Liver (tissue), 9 donors: ENCODE measurements around the gene MIPEP. TPM values are rescaled to one million over a fixed set of nuclear protein-coding genes. Genes with fewer than 3 reads are reported as not detected.

ENCODE experiments used
- DNase-seq: peaks from one replicate; pipeline ENCODE4 v3.0.0-alpha.2; 2017; ENCODE audit warnings: low spot score
- H3K27ac ChIP-seq, 2 donors: one replicate each; pipeline ENCODE4 v1.7.0; 2013; ENCODE audit warnings: inconsistent platforms in 2 of 2, low read length in 2 of 2, control low read depth in 1 of 2, low read depth in 1 of 2, mild to moderate bottlenecking in 1 of 2
- H3K27me3 ChIP-seq, 4 donors: one replicate each; pipeline versions ENCODE4 v1.6.1 to v1.7.0; 2013; ENCODE audit warnings: low read length in 3 of 4, inconsistent platforms in 1 of 4, mild to moderate bottlenecking in 1 of 4, moderate library complexity in 1 of 4; ENCODE audit not compliant: control insufficient read depth in 4 of 4, insufficient read depth in 4 of 4
- H3K36me3 ChIP-seq, 4 donors: one replicate each; pipeline versions ENCODE4 v1.6.1 to v1.7.0; 2013; ENCODE audit warnings: low read length in 3 of 4, mild to moderate bottlenecking in 3 of 4, low read depth in 1 of 4, moderate library complexity in 1 of 4; ENCODE audit not compliant: control insufficient read depth in 4 of 4, insufficient read depth in 3 of 4
- H3K4me1 ChIP-seq, 4 donors: one replicate each; pipeline versions ENCODE4 v1.6.1 to v1.7.0; 2013; ENCODE audit warnings: low read length in 3 of 4, mild to moderate bottlenecking in 3 of 4, moderate library complexity in 1 of 4; ENCODE audit not compliant: control insufficient read depth in 4 of 4, insufficient read depth in 4 of 4
- H3K4me3 ChIP-seq, 3 donors: one replicate each; pipeline versions ENCODE4 v1.6.1 to v1.7.0; 2013; ENCODE audit warnings: low read length in 3 of 3, control low read depth in 1 of 3, low read depth in 1 of 3, mild to moderate bottlenecking in 1 of 3
- H3K9ac ChIP-seq, 2 donors: one replicate each; pipeline ENCODE4 v1.7.0; 2013; ENCODE audit warnings: low read length in 2 of 2, mild to moderate bottlenecking in 2 of 2, moderate library complexity in 2 of 2, control low read depth in 1 of 2, low read depth in 1 of 2
- H3K9me3 ChIP-seq, 4 donors: one replicate each; pipeline versions ENCODE4 v1.6.1 to v1.7.0; 2013; ENCODE audit warnings: low read length in 3 of 4; ENCODE audit not compliant: control insufficient read depth in 4 of 4
- EGR1 ChIP-seq, 2 donors: IDR thresholded peaks; 2 replicates each; pipeline ENCODE4 v1.6.1; 2016 to 2018; ENCODE audit warnings: antibody characterized with exemption in 2 of 2, low read depth in 2 of 2
- FOXA1 ChIP-seq: IDR thresholded peaks from 2 replicates; pipeline ENCODE4 v1.6.1; 2016; ENCODE audit warnings: antibody characterized with exemption
- FOXA2 ChIP-seq: IDR thresholded peaks from 2 replicates; pipeline ENCODE4 v1.6.1; 2016; ENCODE audit warnings: antibody characterized with exemption
- GABPA ChIP-seq, 2 donors: IDR thresholded peaks in 1 of 2; conservative IDR thresholded peaks in 1 of 2; 2 replicates each; pipeline ENCODE4 v1.6.1; 2016; ENCODE audit warnings: antibody characterized with exemption in 2 of 2, mild to moderate bottlenecking in 1 of 2, moderate library complexity in 1 of 2
- HNF4A ChIP-seq, 2 donors: conservative IDR thresholded peaks; 2 replicates each; pipeline ENCODE4 v1.6.1; 2016; ENCODE audit warnings: antibody characterized with exemption in 2 of 2, mild to moderate bottlenecking in 2 of 2
- NR2F2 ChIP-seq: IDR thresholded peaks from 2 replicates; pipeline ENCODE4 v1.6.1; 2016; ENCODE audit warnings: antibody characterized with exemption
- RAD21 ChIP-seq, 2 donors: IDR thresholded peaks; 2 replicates each; pipeline ENCODE4 v1.6.1; 2016; ENCODE audit warnings: antibody characterized with exemption in 2 of 2, mild to moderate bottlenecking in 2 of 2
- RXRA ChIP-seq, 2 donors: IDR thresholded peaks; 2 replicates each; pipeline ENCODE4 v1.6.1; 2017 to 2018; ENCODE audit warnings: antibody characterized with exemption in 2 of 2, mild to moderate bottlenecking in 1 of 2
- SP1 ChIP-seq: IDR thresholded peaks from 2 replicates; pipeline ENCODE4 v1.6.1; 2018; ENCODE audit warnings: antibody characterized with exemption, mild to moderate bottlenecking
- TAF1 ChIP-seq: conservative IDR thresholded peaks from 2 replicates; pipeline ENCODE4 v1.6.1; 2016; ENCODE audit warnings: antibody characterized with exemption, mild to moderate bottlenecking
- YY1 ChIP-seq: IDR thresholded peaks from 2 replicates; pipeline ENCODE4 v1.6.1; 2016; ENCODE audit warnings: antibody characterized with exemption, mild to moderate bottlenecking
- WGBS: extraction: QIAGEN DNeasy Blood & Tissue Kit; methylation state at CpG from one replicate; pipeline ENCODE4 v1.1.7; 2013; 5-methylcytosine and 5-hydroxymethylcytosine counted together
- polyA plus RNA-seq, 2 donors: library from polyadenylated mRNA; stranded (reverse) in 1 of 2; unstranded in 1 of 2; fragments of 200-250 nt in 1 of 2; fragments of >200 nt in 1 of 2; fragmentation: Nextera tagmentation in 1 of 2; extraction: Ambion mirVana in 1 of 2; gene quantifications; one replicate each; pipeline versions ENCODE4 v1.2.1 to v1.2.3, GENCODE V29; 2013 to 2015
- total RNA-seq, 2 donors: library from RNA; depleted of rRNA; stranded (reverse); fragments of >200 nt; gene quantifications; one replicate each; pipeline ENCODE4 v1.2.3, GENCODE V29; 2014
- TF ChIP-seq, protein P1 (sequence below): fragments of 150-350 bp; IDR thresholded peaks from 2 replicates; pipeline ENCODE4 v1.5.1; 2017; ENCODE audit warnings: improper control_type of control experiment, low read depth, low read length; ENCODE audit not compliant: missing input control
- TF ChIP-seq, protein P2 (sequence below): IDR thresholded peaks from 2 replicates; pipeline ENCODE4 v1.6.1; 2016; ENCODE audit warnings: antibody characterized with exemption
- TF ChIP-seq, protein P3 (sequence below): IDR thresholded peaks from 2 replicates; pipeline ENCODE4 v1.6.1; 2016; ENCODE audit warnings: antibody characterized with exemption
- TF ChIP-seq, protein P4 (sequence below): IDR thresholded peaks from 2 replicates; pipeline ENCODE4 v1.6.1; 2016; ENCODE audit warnings: antibody characterized with exemption, mild to moderate bottlenecking
- donor health status: healthy.
- donor health status: healthy.
- donor health status: healthy.
- donor health status: healthy.
- donor health status: healthy.

MIPEP gene
- total and polyA plus RNA-seq, 4 donors, result 7.4 to 11.7 (median 10.2) TPM

DNA sequence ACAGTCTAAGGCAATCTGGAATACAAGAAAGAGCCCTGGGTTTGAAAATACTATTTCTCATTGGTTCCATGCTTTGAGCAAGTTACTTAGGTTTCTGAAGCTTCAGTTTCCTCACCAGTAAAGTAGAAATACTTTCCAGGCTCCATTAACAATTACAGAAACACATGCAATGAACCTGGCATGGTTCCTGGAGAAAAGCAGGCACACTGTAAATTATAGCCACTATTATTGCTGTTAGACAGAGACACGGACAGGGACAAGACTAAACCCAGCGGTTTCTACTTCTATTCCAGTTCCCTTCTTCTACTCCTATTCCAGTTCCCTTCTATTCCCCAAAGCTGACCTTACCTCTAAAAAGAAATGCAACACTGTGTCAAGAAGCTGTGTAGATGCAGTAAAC is 41.2 kb downstream of the MIPEP start:
- TF ChIP-seq EGR1 (IDR thresholded peaks at IDR 0.05; ENCODE audit: low read depth in 2 of 2), result no peak
- no peak for TF ChIP-seq RXRA (IDR thresholded peaks at IDR 0.05)
- TF ChIP-seq, protein P1, sequence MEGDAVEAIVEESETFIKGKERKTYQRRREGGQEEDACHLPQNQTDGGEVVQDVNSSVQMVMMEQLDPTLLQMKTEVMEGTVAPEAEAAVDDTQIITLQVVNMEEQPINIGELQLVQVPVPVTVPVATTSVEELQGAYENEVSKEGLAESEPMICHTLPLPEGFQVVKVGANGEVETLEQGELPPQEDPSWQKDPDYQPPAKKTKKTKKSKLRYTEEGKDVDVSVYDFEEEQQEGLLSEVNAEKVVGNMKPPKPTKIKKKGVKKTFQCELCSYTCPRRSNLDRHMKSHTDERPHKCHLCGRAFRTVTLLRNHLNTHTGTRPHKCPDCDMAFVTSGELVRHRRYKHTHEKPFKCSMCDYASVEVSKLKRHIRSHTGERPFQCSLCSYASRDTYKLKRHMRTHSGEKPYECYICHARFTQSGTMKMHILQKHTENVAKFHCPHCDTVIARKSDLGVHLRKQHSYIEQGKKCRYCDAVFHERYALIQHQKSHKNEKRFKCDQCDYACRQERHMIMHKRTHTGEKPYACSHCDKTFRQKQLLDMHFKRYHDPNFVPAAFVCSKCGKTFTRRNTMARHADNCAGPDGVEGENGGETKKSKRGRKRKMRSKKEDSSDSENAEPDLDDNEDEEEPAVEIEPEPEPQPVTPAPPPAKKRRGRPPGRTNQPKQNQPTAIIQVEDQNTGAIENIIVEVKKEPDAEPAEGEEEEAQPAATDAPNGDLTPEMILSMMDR, result no peak
- TF ChIP-seq FOXA1, result no peak
- TF ChIP-seq, protein P2, sequence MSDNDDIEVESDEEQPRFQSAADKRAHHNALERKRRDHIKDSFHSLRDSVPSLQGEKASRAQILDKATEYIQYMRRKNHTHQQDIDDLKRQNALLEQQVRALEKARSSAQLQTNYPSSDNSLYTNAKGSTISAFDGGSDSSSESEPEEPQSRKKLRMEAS, result no peak
- TF ChIP-seq RAD21 (IDR thresholded peaks at IDR 0.05), result no peak
- no peak for TF ChIP-seq FOXA2
- TF ChIP-seq GABPA (IDR thresholded peaks at IDR 0.05 in 1 of 2, conservative IDR thresholded peaks at IDR 0.05 in 1 of 2), result no peak
- no peak for TF ChIP-seq YY1
- TF ChIP-seq, protein P3, sequence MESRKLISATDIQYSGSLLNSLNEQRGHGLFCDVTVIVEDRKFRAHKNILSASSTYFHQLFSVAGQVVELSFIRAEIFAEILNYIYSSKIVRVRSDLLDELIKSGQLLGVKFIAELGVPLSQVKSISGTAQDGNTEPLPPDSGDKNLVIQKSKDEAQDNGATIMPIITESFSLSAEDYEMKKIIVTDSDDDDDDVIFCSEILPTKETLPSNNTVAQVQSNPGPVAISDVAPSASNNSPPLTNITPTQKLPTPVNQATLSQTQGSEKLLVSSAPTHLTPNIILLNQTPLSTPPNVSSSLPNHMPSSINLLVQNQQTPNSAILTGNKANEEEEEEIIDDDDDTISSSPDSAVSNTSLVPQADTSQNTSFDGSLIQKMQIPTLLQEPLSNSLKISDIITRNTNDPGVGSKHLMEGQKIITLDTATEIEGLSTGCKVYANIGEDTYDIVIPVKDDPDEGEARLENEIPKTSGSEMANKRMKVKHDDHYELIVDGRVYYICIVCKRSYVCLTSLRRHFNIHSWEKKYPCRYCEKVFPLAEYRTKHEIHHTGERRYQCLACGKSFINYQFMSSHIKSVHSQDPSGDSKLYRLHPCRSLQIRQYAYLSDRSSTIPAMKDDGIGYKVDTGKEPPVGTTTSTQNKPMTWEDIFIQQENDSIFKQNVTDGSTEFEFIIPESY, result no peak
- no peak for TF ChIP-seq NR2F2
- TF ChIP-seq HNF4A (conservative IDR thresholded peaks at IDR 0.05), result no peak
- no peak for TF ChIP-seq TAF1
- TF ChIP-seq, protein P4, sequence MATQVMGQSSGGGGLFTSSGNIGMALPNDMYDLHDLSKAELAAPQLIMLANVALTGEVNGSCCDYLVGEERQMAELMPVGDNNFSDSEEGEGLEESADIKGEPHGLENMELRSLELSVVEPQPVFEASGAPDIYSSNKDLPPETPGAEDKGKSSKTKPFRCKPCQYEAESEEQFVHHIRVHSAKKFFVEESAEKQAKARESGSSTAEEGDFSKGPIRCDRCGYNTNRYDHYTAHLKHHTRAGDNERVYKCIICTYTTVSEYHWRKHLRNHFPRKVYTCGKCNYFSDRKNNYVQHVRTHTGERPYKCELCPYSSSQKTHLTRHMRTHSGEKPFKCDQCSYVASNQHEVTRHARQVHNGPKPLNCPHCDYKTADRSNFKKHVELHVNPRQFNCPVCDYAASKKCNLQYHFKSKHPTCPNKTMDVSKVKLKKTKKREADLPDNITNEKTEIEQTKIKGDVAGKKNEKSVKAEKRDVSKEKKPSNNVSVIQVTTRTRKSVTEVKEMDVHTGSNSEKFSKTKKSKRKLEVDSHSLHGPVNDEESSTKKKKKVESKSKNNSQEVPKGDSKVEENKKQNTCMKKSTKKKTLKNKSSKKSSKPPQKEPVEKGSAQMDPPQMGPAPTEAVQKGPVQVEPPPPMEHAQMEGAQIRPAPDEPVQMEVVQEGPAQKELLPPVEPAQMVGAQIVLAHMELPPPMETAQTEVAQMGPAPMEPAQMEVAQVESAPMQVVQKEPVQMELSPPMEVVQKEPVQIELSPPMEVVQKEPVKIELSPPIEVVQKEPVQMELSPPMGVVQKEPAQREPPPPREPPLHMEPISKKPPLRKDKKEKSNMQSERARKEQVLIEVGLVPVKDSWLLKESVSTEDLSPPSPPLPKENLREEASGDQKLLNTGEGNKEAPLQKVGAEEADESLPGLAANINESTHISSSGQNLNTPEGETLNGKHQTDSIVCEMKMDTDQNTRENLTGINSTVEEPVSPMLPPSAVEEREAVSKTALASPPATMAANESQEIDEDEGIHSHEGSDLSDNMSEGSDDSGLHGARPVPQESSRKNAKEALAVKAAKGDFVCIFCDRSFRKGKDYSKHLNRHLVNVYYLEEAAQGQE, result no peak
- Histone ChIP-seq H3K27me3 (no peaks in the 10 kb centered on the region), H3K36me3 (peaks cover 0 to 1% (median 0%) of the 10 kb centered on the region in 4 donors), H3K27ac (no peak overlapping the region), H3K9ac (no peak overlapping the region), H3K4me1 (no peaks in the 10 kb centered on the region), H3K4me3 (no peak overlapping the region), H3K9me3 (no peaks in the 10 kb centered on the region)
- no peak for DNase-seq
- 95% methylated on average over 2 of the region's 2 CpGs for WGBS

DNA sequence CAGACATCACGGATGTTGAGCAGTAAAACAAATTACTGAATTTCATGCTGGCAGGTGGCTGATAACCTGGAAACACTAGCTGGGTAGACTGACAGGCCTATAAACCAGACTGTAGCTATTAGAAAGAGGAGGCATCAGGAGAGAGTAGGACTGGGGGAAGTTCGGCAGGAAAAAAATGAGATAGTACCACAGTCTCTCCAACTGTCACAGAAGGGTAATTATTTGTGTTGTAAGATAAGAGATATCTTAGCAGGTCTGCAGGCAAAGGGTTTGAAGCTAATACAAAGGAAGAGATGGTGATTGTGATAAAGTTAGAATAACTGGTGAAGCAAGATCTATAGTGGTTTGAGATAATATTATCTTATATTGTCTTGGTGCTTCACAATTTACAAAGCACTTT is 41.7 kb downstream of the MIPEP start:
- 82% methylated on average over 2 of the region's 2 CpGs for WGBS
- no peaks in the 10 kb centered on the region for H3K4me1 ChIP-seq
- H3K27me3 ChIP-seq, result no peaks in the 10 kb centered on the region
- peaks cover 0 to 1% (median 0%) of the 10 kb centered on the region in 4 donors for H3K36me3 ChIP-seq
- H3K9ac ChIP-seq, result no peak overlapping the region
- TF ChIP-seq, protein P2, result no peak
- TF ChIP-seq FOXA1 (no peak), RAD21 (IDR thresholded peaks at IDR 0.05) (no peak), SP1 (no peak), RXRA (IDR thresholded peaks at IDR 0.05) (no peak)
- TF ChIP-seq, protein P1, result no peak
- TF ChIP-seq, protein P3, result no peak
- H3K4me3 ChIP-seq, result no peak overlapping the region
- no peak overlapping the region for H3K27ac ChIP-seq
- no peak for DNase-seq
- no peaks in the 10 kb centered on the region for H3K9me3 ChIP-seq
